HepG2 (cell line): ENCODE data around the gene HDAC10. TPM values are rescaled to one million over a fixed set of nuclear protein-coding genes. Genes with fewer than 3 reads are reported as not detected.
A peak's percentile ranks its signal among the peaks of the same experiment; 100 is the strongest.

Source experiments
- BRCA1 ChIP-seq: sonication (generic); formaldehyde crosslinking; IDR thresholded peaks from 2 replicates; pipeline ENCODE4 v1.4.0; 2020; ENCODE audit warnings: missing genetic modification reagents
- FOXM1 ChIP-seq: sonication (generic); formaldehyde crosslinking; IDR thresholded peaks from 2 replicates; pipeline ENCODE4 v1.5.0; 2020; ENCODE audit warnings: missing genetic modification reagents
- HOMEZ ChIP-seq: IDR thresholded peaks from 2 replicates; pipeline ENCODE4 v1.6.1; 2016; ENCODE audit warnings: low read depth
- NBN ChIP-seq: fragments of 450-650 bp; conservative IDR thresholded peaks from 2 replicates; pipeline ENCODE4 v1.6.1; 2017
- NR2C2 ChIP-seq: sonication (generic); formaldehyde crosslinking; IDR thresholded peaks from 2 replicates; pipeline ENCODE4 v1.4.0; 2020; ENCODE audit warnings: missing genetic modification reagents, mild to moderate bottlenecking, moderate library complexity, borderline replicate concordance
- NR2F6 ChIP-seq, 2 experiments: IDR thresholded peaks; 2 replicates each; pipeline ENCODE4 v1.6.1; 2016; ENCODE audit warnings: antibody characterized with exemption in 1 of 2, mild to moderate bottlenecking in 1 of 2
- NRL ChIP-seq: sonication (generic); formaldehyde crosslinking; IDR thresholded peaks from 2 replicates; pipeline ENCODE4 v1.5.0; 2020; ENCODE audit warnings: missing genetic modification reagents, mild to moderate bottlenecking, moderate library complexity, borderline replicate concordance
- RAD21 ChIP-seq: fragments of 450-650 bp; formaldehyde crosslinking; IDR thresholded peaks from 2 replicates; pipeline ENCODE4 v1.5.0; 2020; ENCODE audit warnings: mild to moderate bottlenecking
- SCMH1 ChIP-seq: sonication (generic); formaldehyde crosslinking; IDR thresholded peaks from 2 replicates; pipeline ENCODE4 v1.9.0; 2021; ENCODE audit warnings: missing genetic modification reagents, mild to moderate bottlenecking, borderline replicate concordance
- SKIL ChIP-seq: sonication (generic); formaldehyde crosslinking; IDR thresholded peaks from 2 replicates; pipeline ENCODE4 v1.8.0; 2022; ENCODE audit warnings: missing genetic modification reagents, mild to moderate bottlenecking, moderate library complexity, borderline replicate concordance
- ZFP62 ChIP-seq: sonication (generic); formaldehyde crosslinking; IDR thresholded peaks from 2 replicates; pipeline ENCODE4 v1.4.0; 2020; ENCODE audit warnings: missing genetic modification reagents
- ZNF18 ChIP-seq: sonication (generic); formaldehyde crosslinking; IDR thresholded peaks from 2 replicates; pipeline ENCODE4 v1.8.0; 2022; ENCODE audit warnings: mild to moderate bottlenecking, missing genetic modification reagents; ENCODE audit not compliant: insufficient replicate concordance
- ZNF484 ChIP-seq: sonication (generic); formaldehyde crosslinking; IDR thresholded peaks from 2 replicates; pipeline ENCODE4 v1.5.1; 2020; ENCODE audit warnings: mild to moderate bottlenecking, low read depth, missing genetic modification reagents, borderline replicate concordance
- ZNF549 ChIP-seq: sonication (generic); formaldehyde crosslinking; IDR thresholded peaks from 2 replicates; pipeline ENCODE4 v1.5.0; 2020; ENCODE audit warnings: missing genetic modification reagents
- ZNF614 ChIP-seq: IDR thresholded peaks from 2 replicates; pipeline ENCODE4 v1.6.1; 2018; ENCODE audit warnings: missing biosample characterization, missing genetic modification reagents, inconsistent platforms, borderline replicate concordance
- ZNF737 ChIP-seq: sonication (generic); formaldehyde crosslinking; IDR thresholded peaks from 2 replicates; pipeline ENCODE4 v1.5.0; 2020; ENCODE audit warnings: missing genetic modification reagents, mild to moderate bottlenecking, borderline replicate concordance
- ZNF788 ChIP-seq: sonication (generic); formaldehyde crosslinking; IDR thresholded peaks from 2 replicates; pipeline ENCODE4 v1.5.0; 2020; ENCODE audit warnings: mild to moderate bottlenecking, missing genetic modification reagents, borderline replicate concordance
- polyA plus RNA-seq, 8 experiments: library from polyadenylated mRNA; depleted of rRNA in 3 of 8; stranded (reverse) in 7 of 8; unstranded in 1 of 8; fragments of >200 nt; fragmentation: Illumina TruSeq in 4 of 8; extraction: Trizol in 4 of 8; gene quantifications; 2 replicates each; pipeline versions ENCODE4 v1.2.1 to v1.2.3, GENCODE V29; 2011 to 2016; ENCODE audit warnings: low read depth in 4 of 8, missing spikeins in 1 of 8, mixed read lengths in 1 of 8; ENCODE audit not compliant: insufficient read depth in 1 of 8
- total RNA-seq, 5 experiments: library from RNA; depleted of rRNA; stranded (reverse); fragments of >200 nt; fragmentation: Illumina TruSeq; extraction: Trizol; gene quantifications; 2 replicates each; pipeline ENCODE4 v1.2.3, GENCODE V29; 2016; ENCODE audit warnings: low read depth in 1 of 5
- TF ChIP-seq, protein P1 (sequence below): sonication (generic); formaldehyde crosslinking; IDR thresholded peaks from 2 replicates; pipeline ENCODE4 v1.4.0; 2020; ENCODE audit warnings: mild to moderate bottlenecking, missing genetic modification reagents
- TF ChIP-seq, protein P2 (sequence below): sonication (generic); formaldehyde crosslinking; IDR thresholded peaks from 2 replicates; pipeline ENCODE4 v1.5.1; 2020; ENCODE audit warnings: missing genetic modification reagents, mild to moderate bottlenecking, borderline replicate concordance

The HDAC10 gene
- total and polyA plus RNA-seq, 2 of the 13 experiments (the other 11 are each of a cell fraction or from before 2014, with no cell fraction given): 13.9 to 14.9 TPM

DNA sequence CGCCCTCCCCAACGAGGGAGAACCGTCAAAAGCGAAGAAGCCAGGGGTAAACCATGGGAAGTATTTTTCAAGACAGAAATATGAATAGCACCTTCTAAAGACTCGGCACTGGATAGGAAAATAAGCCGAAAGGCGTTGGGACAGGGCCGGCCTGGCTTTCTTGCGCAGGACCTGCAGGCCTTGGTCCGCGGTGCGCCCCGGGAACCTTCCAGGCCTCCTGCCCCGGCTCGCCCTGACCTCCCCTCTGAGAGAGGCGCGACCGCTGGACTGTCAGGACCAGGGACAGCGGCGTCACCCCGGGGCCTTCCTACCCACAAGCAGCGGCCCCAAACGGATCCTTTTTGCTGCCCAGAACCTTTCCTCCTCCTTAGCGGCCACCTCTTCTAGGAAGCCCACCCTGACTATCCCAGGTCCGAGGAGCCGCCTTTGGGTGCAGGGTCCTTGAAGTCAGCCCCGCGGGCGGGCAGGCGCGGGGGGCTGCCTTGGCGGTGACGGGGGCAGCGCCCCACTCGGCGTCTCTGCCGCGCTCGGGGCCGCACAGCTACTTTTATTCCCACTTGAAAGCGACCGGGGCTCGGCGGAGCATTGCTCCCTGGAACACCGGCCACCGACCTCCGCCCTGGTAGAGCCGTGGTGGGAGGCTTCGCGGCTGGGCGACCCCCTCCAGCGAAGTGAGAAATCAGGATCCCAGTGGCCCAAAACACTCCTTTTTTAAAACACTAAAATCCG lies 19.8 kb upstream of the HDAC10 start (continued):
- no peak for TF ChIP-seq SKIL (CRISPR knock-in tag)
- TF ChIP-seq ZNF484: peak; percentile 58; the same call in 1 of the 2 replicates
- peak; percentile 94 for TF ChIP-seq BRCA1 (CRISPR knock-in tag)
- no peak for TF ChIP-seq ZNF549 (CRISPR knock-in tag)
- no peak for TF ChIP-seq SCMH1 (CRISPR knock-in tag)
- peak; percentile 26; the same call in 1 of the 2 replicates for TF ChIP-seq NR2C2 (CRISPR knock-in tag)
- TF ChIP-seq, protein P1, sequence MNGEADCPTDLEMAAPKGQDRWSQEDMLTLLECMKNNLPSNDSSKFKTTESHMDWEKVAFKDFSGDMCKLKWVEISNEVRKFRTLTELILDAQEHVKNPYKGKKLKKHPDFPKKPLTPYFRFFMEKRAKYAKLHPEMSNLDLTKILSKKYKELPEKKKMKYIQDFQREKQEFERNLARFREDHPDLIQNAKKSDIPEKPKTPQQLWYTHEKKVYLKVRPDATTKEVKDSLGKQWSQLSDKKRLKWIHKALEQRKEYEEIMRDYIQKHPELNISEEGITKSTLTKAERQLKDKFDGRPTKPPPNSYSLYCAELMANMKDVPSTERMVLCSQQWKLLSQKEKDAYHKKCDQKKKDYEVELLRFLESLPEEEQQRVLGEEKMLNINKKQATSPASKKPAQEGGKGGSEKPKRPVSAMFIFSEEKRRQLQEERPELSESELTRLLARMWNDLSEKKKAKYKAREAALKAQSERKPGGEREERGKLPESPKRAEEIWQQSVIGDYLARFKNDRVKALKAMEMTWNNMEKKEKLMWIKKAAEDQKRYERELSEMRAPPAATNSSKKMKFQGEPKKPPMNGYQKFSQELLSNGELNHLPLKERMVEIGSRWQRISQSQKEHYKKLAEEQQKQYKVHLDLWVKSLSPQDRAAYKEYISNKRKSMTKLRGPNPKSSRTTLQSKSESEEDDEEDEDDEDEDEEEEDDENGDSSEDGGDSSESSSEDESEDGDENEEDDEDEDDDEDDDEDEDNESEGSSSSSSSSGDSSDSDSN: peak; percentile 64
- TF ChIP-seq ZFP62 (CRISPR knock-in tag): no peak
- no peak for TF ChIP-seq ZNF737 (CRISPR knock-in tag)
- no peak for TF ChIP-seq NR2F6 (IDR thresholded peaks at IDR 0.05)
- TF ChIP-seq NR2F6 (CRISPR knock-in tag; IDR thresholded peaks at IDR 0.05): peak; percentile 57; the same call in 1 of the 2 replicates
- TF ChIP-seq NBN: no peak
- peak; percentile 60; the same call in 1 of the 2 replicates for TF ChIP-seq ZNF614 (CRISPR knock-in tag)
- no peak for TF ChIP-seq ZNF788 (CRISPR knock-in tag)
- TF ChIP-seq HOMEZ (CRISPR knock-in tag): no peak
- TF ChIP-seq RAD21 (CRISPR knock-in tag): no peak; the same call in 1 of the 2 replicates
- TF ChIP-seq, protein P2, sequence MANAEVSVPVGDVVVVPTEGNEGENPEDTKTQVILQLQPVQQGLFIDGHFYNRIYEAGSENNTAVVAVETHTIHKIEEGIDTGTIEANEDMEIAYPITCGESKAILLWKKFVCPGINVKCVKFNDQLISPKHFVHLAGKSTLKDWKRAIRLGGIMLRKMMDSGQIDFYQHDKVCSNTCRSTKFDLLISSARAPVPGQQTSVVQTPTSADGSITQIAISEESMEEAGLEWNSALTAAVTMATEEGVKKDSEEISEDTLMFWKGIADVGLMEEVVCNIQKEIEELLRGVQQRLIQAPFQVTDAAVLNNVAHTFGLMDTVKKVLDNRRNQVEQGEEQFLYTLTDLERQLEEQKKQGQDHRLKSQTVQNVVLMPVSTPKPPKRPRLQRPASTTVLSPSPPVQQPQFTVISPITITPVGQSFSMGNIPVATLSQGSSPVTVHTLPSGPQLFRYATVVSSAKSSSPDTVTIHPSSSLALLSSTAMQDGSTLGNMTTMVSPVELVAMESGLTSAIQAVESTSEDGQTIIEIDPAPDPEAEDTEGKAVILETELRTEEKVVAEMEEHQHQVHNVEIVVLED: no peak
- peak; percentile 67 for TF ChIP-seq ZNF18
- TF ChIP-seq FOXM1 (CRISPR knock-in tag): no peak
- TF ChIP-seq NRL: peak; percentile 90
